Nephron (organoid): ENCODE results near the gene RBM3.

Experiments
- H3K27ac Mint-ChIP-seq, 3 experiments: 2 replicates each; pipeline ENCODE4 v1.8.0; 2020; ENCODE audit warnings: mixed read lengths in 3 of 3, mild to moderate bottlenecking in 2 of 3, moderate library complexity in 1 of 3
- H3K27me3 Mint-ChIP-seq: 2 replicates; pipeline ENCODE4 v1.8.0; 2021; ENCODE audit warnings: low read depth, mild to moderate bottlenecking, moderate library complexity, mixed read lengths
- H3K36me3 Mint-ChIP-seq: 2 replicates; pipeline ENCODE4 v1.8.0; 2020; ENCODE audit warnings: low read depth, mixed read lengths
- H3K4me1 Mint-ChIP-seq: 2 replicates; pipeline ENCODE4 v1.8.0; 2020; ENCODE audit warnings: mixed read lengths
- H3K4me3 Mint-ChIP-seq, 3 experiments: 2 replicates each; pipeline ENCODE4 v1.8.0; 2020; ENCODE audit warnings: mild to moderate bottlenecking in 3 of 3, mixed read lengths in 3 of 3, moderate library complexity in 2 of 3
- H3K9me3 Mint-ChIP-seq: 2 replicates; pipeline ENCODE4 v1.8.0; 2020; ENCODE audit warnings: mixed read lengths
- TF ChIP-seq, protein P1 (sequence below), 3 experiments: fragments of 200-600 bp; sonication (generic); IDR thresholded peaks; one replicate each; pipeline ENCODE4 v1.5.0; 2021; ENCODE audit warnings: antibody characterized with exemption in 3 of 3; ENCODE audit not compliant: unreplicated experiment in 3 of 3

RBM3 gene

DNA sequence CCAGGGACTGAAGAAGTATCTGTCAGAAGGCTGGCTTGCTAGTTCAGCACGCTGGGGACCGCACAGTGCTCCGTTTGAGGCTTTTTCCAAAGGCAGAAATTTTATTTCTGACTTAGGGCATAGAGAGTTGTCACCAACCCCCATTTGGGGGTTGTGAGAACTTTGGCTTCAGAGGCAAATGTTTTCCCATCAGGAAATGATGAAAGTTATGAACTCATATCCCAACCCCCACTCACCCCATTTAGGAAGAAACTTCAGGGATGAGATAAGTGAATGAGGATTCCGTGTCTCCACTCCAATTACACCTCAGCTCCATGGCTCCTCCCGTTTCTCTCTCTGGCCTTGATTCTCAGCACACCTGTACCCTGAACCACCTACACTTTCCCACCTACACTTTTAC is 18.7 kb downstream of the RBM3 start:
- TF ChIP-seq, protein P1, sequence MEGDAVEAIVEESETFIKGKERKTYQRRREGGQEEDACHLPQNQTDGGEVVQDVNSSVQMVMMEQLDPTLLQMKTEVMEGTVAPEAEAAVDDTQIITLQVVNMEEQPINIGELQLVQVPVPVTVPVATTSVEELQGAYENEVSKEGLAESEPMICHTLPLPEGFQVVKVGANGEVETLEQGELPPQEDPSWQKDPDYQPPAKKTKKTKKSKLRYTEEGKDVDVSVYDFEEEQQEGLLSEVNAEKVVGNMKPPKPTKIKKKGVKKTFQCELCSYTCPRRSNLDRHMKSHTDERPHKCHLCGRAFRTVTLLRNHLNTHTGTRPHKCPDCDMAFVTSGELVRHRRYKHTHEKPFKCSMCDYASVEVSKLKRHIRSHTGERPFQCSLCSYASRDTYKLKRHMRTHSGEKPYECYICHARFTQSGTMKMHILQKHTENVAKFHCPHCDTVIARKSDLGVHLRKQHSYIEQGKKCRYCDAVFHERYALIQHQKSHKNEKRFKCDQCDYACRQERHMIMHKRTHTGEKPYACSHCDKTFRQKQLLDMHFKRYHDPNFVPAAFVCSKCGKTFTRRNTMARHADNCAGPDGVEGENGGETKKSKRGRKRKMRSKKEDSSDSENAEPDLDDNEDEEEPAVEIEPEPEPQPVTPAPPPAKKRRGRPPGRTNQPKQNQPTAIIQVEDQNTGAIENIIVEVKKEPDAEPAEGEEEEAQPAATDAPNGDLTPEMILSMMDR (IDR thresholded peaks at IDR 0.05; ENCODE audit: unreplicated experiment in 3 of 3): no peak
- H3K4me1 Mint-ChIP-seq: peaks cover 7% of the 10 kb centered on the region
- no peak overlapping the region for H3K4me3 Mint-ChIP-seq
- no peak overlapping the region for H3K27ac Mint-ChIP-seq
- H3K9me3 Mint-ChIP-seq: peaks cover 13% of the 10 kb centered on the region
- H3K27me3 Mint-ChIP-seq: no peaks in the 10 kb centered on the region
- H3K36me3 Mint-ChIP-seq: peaks cover 6% of the 10 kb centered on the region

DNA sequence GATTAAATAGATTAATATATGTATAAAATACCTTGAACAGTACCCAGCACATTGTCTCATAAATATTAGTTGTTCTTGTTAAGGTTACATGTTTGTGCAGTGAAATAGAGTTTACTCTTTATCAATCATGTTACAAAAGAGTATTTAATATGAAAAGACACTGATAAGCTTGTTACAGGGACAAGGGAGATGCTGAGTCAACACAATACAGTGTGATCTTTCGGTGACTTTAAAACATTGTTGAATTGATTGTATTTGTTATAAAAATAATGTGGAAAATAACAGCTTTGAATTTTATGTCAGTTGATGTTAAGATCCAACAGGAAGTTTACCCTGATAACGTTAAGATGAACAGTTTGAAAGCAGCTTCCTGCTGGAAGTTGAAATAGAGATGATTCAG is 21.6 kb downstream of the RBM3 start:
- TF ChIP-seq, protein P1 (IDR thresholded peaks at IDR 0.05; ENCODE audit: unreplicated experiment in 3 of 3): no peak
- no peaks in the 10 kb centered on the region for H3K27me3 Mint-ChIP-seq
- peaks cover 14% of the 10 kb centered on the region for H3K36me3 Mint-ChIP-seq
- peak overlapping the region in 1 of 3 experiments; percentile 9 for H3K27ac Mint-ChIP-seq
- peaks cover 11% of the 10 kb centered on the region for H3K9me3 Mint-ChIP-seq
- H3K4me3 Mint-ChIP-seq: peak overlapping the region in 1 of 3 experiments; percentile 38
- H3K4me1 Mint-ChIP-seq: peaks cover 11% of the 10 kb centered on the region

DNA sequence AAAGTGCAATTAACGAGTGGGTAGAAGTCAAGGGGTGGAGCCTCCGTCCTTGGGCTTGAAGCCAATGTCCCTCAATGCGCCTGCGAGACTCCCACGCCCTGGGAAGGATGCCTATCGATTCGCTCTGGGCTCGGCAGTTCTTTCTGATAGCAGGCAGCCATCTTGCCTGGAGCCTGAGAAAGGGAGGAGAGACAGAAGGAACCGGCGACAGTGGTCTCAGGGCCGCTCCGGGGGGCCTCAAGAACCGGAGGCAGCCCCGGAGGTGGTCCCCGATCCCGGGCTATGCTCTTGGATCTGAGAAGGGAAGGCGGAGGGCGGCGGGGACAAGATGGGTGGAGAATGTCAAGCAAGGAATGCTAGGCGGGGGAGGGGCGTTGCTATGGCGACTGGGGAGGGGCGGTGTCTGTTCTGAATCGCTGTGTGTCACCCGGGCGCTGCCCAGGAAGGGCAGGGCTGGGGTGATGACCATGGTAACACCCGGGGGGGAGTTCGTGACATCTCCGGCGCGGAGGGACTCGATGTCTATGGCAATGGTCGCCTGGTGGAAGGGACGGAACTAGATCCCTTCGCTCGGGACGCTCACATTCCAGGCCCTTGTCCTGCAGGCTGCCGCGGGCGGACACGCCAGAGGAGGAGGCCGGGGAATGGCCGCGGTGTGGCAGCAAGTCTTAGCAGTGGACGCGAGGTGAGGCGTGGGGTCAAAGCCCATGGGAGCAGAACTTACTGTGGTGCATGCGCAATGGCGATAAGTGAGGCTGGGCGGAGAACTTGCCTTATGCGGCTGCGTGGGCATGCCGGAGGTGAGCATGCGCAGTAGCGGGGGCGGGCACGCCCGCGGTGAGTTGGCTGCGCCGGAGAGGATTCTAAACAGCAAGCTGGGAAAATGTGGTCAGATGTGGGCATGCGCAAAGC is 23.3 kb downstream of the RBM3 start, which contains the start of gene WDR13:
TSS of gene WDR13 (plus strand) at position 140 of the 912 bp plus-strand sequence. CDS start at position 645, 505 bp downstream.
- Mint-ChIP-seq H3K36me3 (peaks cover 24% of the 10 kb centered on the region), H3K27ac (peak within 1 kb of the TSS; percentile 99 to 100 (median 100)), H3K27me3 (no peaks in the 10 kb centered on the region), H3K4me1 (peaks cover 11% of the 10 kb centered on the region), H3K9me3 (peaks cover 7% of the 10 kb centered on the region), H3K4me3 (peak within 1 kb of the TSS; percentile 95 to 98 (median 97))
- TF ChIP-seq, protein P1 (IDR thresholded peaks at IDR 0.05; ENCODE audit: unreplicated experiment in 3 of 3): no peak

DNA sequence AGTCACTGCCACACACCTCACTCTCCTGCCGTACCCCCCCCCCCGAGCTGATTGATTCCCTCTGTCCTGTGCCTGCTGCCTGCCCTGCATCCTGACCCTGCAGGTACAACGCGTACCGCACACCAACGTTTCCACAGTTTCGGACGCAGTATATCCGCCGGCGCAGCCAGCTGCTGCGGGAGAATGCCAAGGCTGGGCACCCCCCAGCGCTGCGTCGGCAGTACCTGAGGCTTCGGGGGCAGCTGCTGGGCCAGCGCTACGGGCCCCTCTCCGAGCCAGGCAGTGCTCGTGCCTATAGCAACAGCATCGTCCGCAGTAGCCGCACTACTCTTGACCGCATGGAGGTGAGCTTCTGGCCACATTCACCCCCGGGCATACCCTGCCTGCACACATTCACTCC is 24.3 kb downstream of the RBM3 start:
- peak overlapping the region; percentile 99 to 100 (median 100) for H3K27ac Mint-ChIP-seq
- H3K36me3 Mint-ChIP-seq: peaks cover 28% of the 10 kb centered on the region
- peaks cover 11% of the 10 kb centered on the region for H3K4me1 Mint-ChIP-seq
- H3K9me3 Mint-ChIP-seq: peaks cover 7% of the 10 kb centered on the region
- TF ChIP-seq, protein P1 (IDR thresholded peaks at IDR 0.05; ENCODE audit: unreplicated experiment in 3 of 3): no peak
- H3K27me3 Mint-ChIP-seq: no peaks in the 10 kb centered on the region
- H3K4me3 Mint-ChIP-seq: peak overlapping the region; percentile 95 to 98 (median 97)

DNA sequence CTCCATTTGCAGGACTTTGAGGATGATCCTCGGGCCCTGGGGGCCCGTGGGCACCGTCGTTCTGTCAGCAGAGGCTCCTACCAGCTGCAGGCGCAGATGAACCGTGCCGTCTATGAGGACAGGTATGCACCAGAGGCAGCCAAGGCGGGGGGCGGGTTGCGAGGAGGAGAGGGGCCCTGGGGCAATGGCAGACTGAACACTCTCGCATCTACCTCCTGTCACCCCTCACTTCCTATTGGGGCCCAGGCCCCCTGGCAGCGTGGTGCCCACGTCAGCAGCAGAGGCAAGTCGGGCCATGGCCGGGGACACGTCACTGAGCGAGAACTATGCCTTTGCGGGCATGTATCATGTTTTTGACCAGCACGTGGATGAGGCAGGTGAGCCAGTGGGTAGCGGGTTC is 25.1 kb downstream of the RBM3 start:
- peaks cover 7% of the 10 kb centered on the region for H3K9me3 Mint-ChIP-seq
- TF ChIP-seq, protein P1 (IDR thresholded peaks at IDR 0.05; ENCODE audit: unreplicated experiment in 3 of 3): no peak
- peaks cover 11% of the 10 kb centered on the region for H3K4me1 Mint-ChIP-seq
- no peak overlapping the region for H3K27ac Mint-ChIP-seq
- no peak overlapping the region for H3K4me3 Mint-ChIP-seq
- peaks cover 31% of the 10 kb centered on the region for H3K36me3 Mint-ChIP-seq
- H3K27me3 Mint-ChIP-seq: no peaks in the 10 kb centered on the region
